Measurements from ENCODE around the gene DNMBP.
A peak's percentile ranks its signal among the peaks of the same experiment; 100 is the strongest.

Gene DNMBP

DNA sequence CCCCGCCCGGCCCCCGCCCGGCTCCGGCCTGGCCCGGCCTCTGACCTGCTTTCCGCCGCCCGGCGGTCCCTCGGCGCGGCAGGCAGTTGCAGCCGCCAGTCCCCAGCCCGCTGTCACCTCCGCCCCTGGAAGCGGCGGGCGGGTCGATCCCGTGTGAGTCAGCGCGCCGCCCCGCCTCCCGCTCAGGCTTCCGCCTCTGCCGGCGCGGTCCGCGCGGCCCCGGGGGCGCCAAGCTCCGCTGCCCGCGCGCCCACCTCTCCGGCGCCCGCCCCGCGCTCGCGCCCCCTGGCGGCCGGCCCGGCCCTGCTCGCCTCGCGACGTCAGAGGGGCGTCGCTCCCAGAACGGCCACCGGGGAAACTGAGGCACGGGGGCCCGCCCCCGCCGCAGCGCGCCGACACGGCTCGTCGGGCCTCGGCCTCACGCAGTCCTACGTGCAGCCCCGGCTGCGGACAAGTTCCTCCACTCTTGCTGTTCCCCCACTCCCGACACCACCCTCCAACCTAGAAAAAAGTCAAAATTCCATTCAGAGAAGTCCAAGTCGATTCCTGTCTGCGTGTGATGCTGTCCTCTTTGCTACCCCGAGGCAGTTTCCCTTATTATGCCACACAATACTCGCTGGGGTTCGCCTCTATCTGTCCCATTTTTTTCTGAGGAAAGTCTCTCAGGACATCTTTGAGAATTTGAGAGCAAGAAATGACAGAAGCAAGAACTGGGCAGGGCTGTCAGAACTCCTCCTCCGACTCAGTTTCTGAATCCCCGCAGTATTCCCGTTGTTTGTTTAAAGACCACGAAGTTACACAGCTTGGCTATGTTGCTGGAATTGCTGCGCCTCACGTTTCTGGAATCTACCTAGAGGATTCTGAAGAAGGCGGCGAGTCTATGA lies at the start of gene DNMBP:
TSS of gene DNMBP (minus strand) at position 155 of the 884 bp plus-strand sequence. CDS start 37,823 bp downstream, outside the sequence.
- peak; percentile 80 for DNase-seq

- DNase-seq: no peak
Observed at GRCh38 chr10:100057948-100058347, 48.2 kb upstream of the DNMBP start.

DNA sequence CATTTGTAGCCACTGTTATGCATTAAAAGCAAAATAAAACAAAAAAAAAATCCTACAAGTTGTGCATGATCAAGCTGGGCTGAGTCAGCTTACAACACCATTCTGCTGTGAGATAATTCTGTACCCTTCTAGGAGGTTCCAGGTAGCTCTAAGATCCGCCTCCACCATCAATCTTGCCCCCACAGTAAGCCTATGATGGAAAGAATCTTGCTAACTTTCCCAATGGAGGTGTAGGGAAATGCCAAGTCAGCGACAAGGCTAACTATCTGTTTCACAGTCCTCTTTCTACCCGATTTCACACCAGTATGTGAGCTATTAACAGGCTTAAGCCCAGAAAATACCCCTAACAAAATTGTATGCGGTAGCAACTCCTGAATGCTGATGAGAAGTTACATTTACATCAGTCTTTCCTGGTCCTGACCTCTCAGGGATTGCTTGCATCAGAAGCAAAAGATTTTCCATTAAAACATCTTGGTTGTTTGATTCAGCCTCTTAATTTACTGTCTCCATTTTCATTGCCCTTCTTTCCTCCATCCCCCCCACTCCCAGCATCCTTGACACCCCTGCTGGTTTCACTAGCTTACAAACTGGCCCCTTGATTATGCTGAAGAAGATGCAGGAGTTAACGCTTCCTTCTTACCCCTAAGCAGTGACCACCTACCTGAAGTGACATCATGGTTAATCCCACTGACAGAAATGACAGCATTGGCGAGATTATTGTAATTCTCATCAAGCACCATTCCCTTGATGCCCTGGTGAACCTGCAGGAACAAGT lies 44.1 kb upstream of the DNMBP start:
- DNase-seq: no peak

DNA sequence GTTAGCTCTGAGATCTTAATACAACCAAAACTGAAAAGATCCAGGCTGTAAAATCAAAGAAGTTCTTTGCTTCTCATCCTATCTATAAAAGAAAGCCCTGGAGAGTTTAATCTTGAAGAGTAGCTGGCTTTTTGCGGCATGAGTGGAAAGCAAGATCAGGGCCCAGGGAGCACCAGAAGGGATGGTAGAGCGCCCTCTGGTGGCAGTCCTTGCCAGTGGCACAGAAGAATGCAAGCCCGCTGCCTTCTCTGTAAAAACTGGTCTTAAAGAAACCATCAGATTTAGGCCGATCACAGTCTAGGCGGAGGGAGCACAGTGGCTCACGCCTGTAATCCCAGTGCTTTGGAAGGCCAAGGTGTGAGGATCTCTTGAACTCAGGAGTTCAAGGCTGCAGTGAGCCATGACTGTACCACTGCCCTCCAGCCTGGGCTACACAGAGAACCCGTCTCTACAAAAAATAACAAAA lies 36.3 kb upstream of the DNMBP start:
- peak; percentile 62 for DNase-seq

- DNase-seq: no peak
Observed at GRCh38 chr10:100045592-100045991, 35.8 kb upstream of the DNMBP start.

DNA sequence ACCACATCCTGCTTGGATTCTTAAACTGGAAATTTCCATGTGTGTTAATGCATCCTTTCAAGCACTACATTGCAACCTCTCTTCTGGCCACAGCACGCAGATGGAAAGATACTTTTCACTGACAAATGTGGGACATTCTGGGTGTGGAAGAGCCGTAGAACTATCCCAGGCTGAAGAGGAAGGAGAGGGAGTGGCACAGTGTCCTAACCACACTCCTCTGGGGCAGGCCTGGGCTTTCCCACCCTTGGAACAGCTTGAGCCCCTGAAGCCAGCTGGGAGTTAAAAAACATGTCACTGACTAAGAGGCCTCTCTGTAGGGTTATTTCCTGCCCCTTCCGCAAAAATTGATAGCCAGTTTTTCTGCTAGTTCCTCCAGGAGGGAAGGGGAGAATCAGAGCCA lies 34.0 kb upstream of the DNMBP start:
- DNase-seq: no peak

DNA sequence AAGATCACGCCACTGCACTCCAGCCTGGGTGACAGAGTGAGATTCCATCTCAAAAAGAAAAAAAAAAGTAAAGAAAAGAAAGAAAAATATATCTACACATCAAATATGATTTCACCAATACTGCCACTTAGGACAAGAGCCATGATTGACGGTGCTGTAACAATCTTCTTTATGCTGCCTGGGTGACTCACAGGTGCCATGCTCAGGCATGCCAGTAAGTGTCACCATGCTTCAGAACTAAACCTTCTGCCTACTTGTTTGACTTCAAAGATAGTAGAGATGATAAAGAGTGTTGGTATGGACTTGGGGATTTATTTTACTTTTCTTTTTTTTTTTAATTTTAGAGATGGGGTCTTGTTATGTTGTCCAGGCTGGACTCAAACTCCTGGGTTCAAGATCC lies 33.6 kb upstream of the DNMBP start:
- no peak for DNase-seq

DNA sequence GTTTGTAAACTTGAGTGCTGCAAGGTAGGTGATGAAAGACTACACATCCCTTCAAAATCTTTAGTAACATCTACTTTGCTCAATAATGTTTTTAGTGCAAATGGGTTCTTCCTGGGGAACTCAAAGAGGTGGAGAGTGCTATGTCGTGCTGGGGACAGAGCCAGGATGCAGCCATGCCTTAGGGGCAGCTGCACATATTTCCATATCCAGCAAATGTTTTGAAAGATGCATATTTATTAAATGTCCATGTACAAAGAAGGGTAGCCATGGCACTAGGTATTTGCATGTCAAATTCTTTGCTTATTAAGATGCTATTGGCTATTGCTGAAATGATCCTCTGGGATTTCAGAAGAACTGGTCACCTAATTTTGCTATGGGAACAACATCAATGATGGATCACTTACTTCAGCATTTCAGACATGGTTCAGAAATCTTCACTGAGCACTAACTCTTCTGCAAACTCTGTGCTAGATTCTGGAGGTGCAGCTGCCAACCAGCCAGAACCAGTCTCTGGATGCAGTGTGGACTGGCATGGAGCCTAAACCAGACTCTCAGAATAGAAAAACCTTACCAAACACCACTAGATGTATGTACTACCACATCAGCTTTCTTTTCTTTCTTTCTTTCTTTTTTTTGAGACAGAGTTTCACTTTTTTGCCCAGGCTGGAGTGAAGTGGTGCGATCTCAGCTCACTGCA lies 31.7 kb upstream of the DNMBP start:
- DNase-seq: no peak

DNA sequence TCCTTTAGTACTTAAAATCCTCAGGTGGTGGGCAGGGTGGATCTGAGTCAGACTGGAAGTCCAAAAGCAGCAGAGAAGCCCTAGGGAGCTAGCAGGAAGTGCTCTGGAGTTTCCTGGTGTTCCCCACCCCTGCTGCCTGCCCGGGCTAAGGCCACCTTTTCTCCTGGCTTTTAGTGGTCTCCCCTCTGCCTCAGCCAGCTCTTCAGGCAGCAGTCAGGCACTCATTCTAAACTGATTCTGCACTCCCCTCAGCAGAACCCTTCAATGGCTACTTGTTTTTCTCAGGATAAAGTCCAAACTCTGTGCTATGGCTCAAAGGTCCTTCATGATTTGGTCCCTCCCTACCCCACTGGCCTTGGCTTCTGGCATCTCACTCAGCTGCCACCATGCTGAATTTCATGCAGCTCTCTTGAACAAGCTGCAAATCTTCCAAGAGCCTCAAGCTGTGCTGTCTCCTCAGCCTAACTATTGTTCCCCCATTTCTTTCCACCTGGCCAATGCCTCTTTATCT lies 28.9 kb upstream of the DNMBP start:
- no peak for DNase-seq

GRCh38 chr10:100037758-100038315 lies 28.1 kb upstream of the DNMBP start:
- no peak for DNase-seq

DNA sequence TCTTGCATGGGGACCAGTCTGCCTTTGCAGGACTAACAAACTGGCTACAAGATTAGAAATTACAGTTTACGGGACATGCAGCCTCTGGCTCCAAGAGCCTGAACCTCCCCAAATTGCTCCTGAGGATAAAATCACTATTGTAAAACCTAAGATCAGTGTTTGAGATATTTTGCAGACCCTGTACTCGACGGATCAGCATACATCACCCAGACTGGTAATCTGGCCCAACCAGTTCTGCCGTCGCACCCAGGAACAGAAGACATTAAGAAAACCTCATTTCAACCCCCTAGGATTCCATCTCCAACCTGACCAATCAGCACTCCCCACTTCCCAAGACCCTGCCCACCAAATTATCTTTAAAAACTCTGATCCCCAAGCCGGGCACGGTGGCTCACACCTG lies 27.1 kb upstream of the DNMBP start:
- no peak for DNase-seq

DNA sequence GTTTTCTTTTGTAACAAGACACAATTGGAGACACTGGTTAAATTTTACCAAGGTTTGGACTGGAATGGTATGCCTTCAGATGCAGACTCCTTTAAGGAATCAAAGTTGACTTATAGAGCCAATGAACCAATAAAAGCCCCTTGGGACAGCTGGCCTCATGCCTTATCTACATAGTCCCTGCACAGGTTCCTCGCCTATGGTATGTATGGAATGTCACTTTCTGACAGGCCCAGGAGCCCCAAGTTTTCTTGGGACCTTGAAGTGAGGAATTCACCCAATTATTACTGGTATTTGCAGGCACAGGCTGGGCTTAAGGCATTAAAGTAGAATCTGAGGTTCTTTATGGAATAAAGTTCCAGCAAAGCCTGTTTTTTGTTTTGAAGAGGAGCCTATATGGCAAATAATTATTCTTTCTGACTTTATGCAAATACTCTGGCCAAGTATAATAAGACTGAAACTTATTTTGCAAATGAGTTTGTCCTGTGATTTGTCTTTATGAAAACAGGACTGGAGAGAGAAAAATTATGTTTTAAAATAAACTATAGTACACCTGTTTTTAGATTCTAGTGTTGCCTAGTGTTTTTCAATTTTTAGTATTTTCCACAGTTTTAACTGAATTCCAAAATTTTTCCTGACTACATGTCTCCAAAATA lies 24.1 kb upstream of the DNMBP start:
- DNase-seq: no peak

GRCh38 chr10:100027416-100027815 lies 17.7 kb upstream of the DNMBP start:
- DNase-seq: no peak

DNA sequence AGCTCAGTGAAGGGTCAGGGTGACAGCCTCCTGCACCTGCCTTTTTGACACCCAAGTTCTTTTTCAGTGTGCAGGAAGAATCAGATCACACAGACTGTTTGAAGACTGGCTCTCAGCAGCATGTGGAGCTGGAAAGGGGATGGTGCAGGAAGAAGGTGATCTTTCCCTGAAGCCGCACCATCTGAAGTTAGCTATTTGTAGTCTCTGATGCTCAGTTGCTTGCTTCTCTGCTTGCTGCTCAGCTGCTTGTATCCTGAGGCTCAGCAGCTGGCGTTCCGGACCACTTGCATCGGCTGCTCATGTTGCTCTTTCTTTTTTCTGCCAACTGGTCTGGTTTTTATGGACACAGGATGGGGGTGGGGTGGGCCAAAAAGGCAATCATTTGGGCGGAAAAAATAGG lies 15.8 kb upstream of the DNMBP start:
- peak; percentile 78 for DNase-seq

DNA sequence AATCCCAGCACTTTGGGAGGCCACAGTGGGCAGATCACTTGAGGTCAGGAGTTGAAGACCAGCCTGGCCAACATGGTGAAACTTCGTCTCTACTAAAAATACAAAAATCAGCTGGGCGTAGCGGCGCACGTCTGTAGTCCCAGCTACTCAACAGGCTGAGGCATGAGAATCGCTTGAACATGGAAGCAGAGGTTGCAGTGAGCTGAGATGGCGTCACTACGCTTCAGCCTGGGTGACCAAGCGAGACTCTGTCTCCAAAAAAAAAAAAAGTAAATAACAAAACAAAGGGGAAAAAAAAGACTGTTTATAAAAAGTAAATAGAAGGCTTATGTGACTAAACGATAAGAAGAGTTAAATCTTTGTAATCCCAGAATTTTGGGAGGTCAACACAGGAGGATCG lies 15.0 kb upstream of the DNMBP start:
- DNase-seq: peak; percentile 5

DNA sequence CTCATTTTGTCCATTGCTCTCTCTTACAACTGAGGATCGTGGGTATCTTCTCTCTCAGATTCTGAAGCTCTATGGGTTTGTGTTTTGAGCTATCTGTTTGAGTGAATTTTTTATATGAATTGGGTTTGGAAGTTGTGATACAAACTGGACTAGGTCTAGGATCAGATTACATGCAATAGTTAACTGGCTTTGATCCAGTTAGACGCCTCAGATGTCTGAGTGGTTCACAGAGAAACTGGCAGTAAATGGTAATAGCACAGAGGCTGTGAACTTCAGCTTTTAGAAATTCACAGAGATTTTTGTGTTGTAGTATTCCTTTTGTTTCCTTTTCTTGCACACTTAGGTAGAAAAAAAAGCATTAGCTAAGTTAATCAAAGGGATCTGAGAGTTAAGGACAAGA lies 12.7 kb upstream of the DNMBP start:
- peak; percentile 36 for DNase-seq

- DNase-seq: peak; percentile 27
Observed at GRCh38 chr10:100021322-100021721, 11.6 kb upstream of the DNMBP start.

- peak; percentile 74 for DNase-seq
Observed at GRCh38 chr10:100020886-100021253, 11.1 kb upstream of the DNMBP start.

DNA sequence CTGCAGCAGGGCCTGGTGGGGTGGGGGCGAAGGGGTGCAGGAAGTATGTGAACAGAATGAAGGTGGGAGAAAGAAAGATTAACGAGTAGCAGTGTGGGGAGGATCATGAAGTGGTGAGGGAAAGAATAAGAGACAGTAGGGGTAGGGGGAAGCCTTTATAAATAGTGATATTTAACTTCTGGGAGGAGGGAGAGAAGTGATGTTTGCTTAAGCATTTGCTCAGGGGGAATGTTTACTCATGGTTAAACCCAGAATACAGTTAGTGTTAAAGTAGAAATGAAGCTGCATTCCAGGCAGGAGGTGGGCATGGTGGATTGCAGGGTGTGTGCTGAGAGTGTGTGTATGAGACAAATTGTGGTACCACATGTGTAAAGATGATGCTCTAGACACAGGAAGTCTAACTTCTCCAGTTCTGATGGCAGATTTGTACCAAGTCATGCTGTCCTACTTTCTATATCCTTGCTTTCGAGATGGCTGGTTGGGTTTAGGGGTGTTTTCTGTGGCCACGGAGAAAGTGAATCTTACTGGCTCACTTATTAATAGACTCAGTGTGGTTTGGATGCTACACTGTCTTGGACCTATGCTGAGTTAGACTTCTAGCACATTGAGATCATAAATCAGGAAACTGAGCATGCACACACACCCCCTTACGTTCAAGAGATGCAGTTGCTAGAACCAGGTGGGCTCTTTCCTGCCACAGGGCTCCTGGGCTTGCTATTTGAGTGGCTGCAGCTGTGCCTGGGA lies 10.6 kb upstream of the DNMBP start:
- DNase-seq: peak; percentile 84

DNA sequence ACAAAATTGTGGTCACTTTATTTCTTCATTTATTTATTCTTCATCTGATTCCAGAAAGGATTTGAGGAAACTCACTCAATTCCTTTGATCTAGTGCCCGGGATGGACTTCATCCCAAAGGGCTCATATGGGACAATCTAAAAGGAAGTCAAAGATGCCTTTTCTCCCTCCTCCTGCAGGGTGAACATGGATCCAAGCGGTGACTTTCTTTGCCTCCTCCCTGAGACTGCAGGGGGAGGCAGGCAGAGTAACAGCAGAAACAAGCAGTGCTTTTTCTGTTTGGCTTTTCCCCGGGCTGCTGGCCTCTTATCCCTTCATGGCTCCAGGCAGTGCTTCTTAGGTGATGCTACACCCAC lies 10.0 kb upstream of the DNMBP start:
- no peak for DNase-seq

DNA sequence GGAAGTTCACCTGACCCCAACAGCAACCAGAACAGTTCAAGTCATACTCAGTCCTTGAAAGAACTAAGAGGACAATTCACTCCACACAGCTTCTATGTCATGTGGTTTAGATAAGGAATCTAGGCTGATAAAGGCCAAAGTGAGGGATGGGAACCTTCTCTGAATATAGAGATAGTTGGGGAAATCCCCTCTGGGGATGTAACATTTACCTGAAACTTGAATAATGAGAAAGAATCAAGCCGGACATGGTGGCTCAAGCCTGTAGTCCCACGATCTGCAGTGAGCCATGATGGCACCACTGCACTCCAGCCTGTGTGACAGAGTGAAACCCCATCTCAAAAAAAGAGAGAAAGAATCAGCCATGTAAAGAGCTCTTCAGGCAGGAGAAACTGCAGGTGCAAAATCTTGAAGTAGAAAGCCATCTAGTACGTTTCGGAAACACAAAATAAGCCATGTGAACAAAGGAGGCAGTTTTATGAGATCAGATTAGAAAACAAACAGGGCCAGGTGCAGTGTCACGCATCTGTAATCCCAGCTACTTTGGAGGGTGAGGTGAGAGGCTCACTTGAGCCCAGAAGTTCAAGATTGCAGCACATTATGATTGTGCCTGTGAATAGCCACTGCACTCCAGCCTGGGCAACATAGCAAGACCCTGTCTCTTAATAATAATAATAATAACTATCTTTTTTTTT lies 4.5 kb upstream of the DNMBP start:
- peak; percentile 78 for DNase-seq

Measured in NCI-H345 (cell line).